Measurements from ENCODE around the gene SKOR1.

The SKOR1 gene

DNA sequence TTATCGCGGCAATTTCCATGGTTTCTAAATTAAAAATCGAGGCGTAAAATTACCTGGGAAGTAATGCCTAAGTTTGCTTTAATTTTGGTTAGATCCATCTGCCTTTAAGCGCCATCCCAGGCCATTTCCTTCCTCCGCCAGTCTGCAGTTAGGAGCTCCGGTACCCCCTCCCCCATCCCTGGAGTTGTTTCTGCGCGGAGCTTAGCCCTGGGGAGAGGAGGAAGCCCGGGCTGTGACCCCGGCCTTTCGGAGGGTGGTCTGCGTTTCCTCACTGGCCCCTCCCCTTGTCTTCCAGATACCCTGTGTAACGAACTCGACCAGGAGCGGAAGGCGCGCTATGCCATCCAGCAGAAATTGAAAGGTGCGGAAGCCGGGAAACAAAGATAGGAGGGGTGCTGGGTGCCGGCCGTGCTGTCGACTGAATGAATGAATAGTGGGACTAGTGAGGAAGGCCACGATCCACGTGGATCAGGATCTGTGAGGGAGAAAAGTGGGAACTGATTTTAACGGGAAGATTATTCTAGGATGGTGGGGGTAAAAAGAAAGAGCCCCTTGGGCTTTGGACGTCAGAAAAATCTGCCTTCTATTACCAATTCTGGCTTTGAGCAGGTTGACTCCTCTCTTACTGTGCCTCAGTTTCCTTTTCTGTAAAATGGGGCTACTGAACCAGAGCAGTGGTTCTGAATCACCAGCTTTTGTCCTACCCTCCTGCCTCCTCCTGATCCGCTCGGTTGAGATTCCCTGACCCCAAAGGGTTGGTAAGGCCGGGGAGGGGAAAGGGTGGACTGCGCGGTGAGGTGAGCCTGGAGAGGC lies 7.8 kb downstream of the SKOR1 start:
- no peak for DNase-seq

DNA sequence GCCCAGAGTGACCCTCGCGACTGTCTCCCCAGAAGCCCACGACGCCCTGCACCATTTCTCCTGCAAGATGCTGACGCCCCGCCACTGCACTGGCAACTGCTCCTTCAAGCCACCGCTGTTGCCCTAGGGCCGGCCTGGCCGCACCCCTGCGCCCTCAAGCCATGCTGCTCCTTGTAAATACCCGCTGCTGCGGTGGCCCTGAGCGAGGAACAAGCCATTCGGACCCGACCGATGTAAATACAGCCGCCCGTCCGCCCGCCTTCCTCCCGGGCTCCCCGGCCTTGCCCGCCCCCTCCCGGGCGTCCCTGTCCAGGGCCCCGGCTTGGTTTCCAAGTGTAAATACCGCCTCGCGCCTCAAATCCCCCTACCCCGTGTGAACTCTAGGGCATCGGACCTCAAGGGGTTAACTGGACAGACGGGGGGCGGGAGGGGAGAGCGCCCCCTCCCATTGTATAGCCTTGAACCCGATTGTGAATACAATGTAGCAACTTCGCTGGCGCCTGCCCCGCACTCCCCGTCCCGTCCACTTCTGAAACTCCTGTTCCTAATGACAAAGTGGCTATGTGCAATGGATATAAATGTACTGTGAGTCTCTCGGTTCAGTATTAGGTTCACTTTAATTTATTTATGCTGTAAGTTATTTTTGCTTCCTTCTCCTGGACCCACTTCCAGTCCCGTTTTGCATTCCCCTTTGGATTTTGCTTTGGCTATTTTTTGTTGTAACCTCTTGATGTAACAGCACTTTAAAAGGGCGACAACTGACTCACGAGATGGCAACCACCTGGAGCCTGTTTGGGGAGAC lies 8.6 kb downstream of the SKOR1 start:
- DNase-seq: no peak

DNA sequence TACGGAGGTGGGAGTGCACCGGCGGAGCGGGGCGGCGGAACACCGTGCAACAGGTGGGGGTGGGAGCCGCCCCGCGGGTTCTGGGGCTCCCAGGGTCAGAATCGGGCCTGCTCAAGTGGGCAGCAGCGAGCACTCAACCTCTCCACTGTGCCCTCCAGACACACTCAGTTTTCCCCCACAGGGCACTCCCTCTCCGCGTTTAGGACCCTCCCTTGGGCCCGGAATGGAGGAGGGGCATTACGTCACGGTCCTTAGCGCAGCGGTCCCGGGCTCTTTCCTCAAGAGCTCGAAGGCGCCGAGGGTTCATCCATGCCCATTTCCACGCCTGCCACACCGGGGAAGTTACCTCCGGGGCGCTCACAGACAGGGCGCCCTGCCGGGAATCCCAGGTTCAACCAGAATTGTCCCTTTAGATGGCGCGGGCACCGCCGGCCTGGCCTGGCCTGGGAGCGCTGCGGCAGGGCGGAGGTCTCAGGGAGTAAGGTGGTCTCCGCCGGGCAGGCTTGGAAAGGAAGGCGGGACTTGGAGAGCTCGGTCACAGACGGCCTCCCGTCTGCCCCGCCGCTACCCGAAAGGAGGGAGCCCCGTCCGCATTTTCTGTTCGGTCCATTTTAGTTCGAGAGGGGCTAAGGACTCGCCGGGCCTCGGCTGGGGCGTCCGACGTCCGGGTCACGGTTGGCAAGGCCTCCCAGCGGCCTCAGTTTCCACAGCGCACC lies 9.4 kb downstream of the SKOR1 start:
- no peak for DNase-seq

DNA sequence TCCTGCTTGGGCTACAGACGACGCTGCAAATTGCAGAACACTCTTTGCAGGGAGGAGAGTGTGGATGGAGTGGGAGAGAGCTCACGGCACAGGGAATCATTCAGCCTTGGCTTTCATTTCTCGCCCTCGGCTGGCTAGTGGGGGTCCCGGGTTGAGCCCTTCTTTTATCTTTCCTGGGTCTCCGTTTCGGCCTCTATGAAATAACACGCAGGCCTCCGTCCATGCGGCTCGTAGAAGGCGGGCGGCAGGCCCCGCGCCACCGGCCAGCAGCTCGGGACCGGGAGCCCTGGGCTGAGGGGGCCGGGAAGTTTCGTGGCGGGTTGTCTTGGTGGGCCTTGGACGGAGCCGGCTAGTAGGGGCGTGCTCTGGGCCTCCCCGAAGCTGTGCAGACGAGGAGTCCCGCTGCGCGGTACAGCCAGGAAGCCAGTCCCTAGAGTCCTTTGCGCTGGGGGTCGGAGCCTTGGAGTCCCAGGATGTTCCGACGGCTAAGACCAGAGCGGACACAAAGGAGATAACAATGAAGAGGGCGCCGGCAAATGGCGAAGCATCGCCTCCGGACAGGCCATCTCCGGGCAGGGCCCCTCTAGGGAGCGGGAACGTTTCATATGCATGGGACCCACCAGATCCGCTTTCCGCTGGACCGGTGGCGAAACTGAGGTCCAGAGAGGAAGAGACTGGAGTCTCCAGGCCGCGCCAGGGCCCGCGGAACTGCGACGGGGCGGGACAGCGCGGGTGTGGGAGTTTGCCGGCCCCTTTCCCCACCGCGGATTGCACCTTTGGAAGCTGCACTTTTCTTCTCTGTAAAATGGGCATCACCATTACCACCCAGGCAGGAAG lies 10.2 kb downstream of the SKOR1 start:
- DNase-seq: no peak

DNA sequence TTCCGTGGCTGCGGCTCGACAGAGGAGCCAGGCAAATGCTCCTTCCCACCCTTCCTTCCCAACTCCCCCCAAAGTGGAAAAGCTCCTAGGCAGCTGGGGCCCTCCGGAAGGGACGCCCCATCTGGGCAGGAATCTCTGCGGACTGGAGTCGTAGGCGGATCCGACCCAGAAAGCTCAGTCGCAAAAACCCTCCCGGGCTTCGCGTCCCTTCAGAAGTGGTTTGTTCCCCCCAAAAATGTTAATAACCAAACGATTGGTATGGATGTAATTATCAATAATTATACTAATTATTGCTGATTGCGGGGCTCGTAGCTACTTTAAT lies 10.8 kb downstream of the SKOR1 start:
- DNase-seq: no peak

DNA sequence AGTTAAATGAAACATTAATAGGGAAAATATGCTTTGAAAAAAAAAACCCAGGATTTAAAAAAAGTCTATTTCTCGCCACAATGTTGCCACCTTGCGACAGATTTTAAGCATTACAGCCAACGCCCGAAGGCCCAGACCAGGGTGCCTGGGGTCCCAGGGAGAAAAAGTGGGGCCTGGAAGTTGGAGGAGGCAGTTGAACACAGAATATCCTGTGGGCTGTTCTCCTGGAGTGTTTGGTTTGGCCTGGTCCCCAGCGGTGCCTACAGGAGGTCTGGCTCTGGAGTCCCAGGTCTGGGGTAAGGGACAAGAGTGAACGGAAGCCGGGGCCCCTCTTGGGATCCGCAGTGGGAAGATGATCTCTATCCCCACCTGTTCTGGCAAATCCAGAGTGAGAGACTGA lies 11.2 kb downstream of the SKOR1 start:
- DNase-seq: no peak

DNA sequence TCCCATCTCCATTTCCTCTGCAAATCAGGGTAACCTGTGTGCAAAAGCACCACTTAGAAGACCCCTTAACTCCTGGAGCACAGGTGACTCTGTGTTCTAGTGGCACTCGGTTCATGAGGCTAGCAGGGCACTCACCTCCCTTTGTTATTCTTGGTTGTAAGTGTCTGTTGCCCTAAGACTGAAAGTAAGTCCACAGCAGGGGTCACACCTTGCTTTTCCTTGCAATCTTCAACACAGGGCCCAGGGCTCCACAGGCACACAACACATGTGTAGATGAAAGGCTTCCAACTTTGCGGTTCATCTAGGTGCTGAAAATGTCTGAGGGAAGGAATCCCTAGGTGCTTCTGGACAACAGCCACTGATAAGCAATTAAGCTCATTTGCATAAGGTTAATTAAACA lies 11.6 kb downstream of the SKOR1 start:
- DNase-seq: no peak

DNA sequence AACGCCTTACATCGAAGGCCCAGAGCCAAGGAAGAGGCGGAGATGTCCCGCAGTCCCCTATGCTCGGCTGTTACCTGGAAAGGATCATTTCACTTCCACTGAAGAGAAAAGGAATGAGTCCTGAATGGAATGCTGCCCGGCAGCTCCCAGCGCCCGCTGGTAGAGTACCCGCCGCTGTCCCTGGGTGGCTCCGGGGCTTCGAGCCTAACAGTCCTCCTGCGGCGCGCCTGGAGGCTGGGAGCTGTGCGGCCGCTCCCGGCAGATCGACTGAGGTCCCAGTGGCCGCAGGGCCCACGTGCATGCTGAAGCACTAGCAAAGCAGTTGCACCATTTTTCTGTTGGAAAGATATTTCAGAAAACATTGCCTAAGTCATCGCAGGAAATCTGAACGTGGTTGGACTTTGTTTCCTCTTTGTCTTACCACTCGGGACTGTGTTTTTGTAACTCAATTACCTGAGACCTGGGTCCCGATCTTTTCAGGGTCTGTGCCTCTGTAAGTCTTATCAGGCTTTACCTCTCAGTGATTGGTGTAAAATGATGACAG lies 13.6 kb downstream of the SKOR1 start:
- no peak for DNase-seq

DNA sequence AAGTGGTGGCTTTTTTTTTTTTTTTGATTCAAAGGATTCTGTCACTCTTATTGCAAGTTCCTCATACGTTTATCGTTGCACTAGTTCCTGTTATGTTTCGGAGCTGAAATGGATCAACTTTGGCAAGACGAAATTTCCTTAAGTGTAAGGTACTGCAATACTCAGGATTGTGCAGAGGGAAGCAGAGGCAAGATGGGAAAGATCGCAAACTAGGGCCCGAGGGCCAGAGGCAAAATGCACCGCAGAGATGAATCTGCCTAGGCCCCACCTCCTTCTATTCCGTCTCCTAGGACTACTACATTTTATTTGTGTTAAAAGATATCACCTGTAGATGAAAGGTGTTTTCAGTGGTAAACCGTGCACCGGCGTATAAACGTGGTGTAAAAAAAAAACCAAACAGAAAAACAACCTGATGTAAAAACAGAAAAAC lies 14.2 kb downstream of the SKOR1 start:
- no peak for DNase-seq

DNA sequence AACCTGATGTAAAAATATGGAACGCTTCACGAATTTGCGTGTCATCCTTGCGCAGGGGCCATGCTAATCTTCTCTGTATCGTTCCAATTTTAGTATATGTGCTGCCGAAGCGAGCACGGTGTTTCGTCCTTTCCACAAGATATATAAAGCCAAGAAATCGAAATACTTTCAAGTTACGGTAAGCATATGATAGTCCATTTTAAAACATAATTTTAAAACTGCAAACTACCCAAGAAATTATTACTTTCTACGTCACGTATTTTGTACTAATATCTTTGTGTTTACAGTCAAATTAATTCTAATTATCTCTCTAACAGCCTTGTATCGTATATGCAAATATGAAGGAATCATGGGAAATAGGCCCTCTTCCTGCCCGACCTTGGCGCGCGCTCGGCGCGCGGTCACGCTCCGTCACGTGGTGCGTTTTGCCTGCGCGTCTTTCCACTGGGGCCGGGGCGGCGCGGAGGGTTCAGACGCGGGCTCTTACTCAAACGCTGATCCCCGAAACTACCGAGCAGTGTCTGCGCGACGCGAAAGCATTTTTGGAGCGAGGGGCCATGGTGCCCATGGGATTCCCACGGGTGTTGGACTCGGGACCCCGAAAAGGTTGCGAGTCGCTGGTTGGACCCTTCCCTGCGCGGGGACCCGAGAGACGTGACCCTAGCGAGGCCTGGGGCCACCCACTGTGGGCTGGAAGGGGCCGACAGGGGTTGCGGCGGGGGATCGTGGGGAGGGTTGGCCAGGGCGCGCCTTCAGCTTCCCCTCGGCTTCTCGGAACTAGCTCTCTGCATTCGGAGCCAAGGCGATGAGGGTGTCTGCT lies 14.8 kb downstream of the SKOR1 start, which contains the start of gene RNU6-1:
RNU6-1 (minus strand) TSS at position 117 of the 820 bp plus-strand sequence.
- peak; percentile 44 for DNase-seq

DNA sequence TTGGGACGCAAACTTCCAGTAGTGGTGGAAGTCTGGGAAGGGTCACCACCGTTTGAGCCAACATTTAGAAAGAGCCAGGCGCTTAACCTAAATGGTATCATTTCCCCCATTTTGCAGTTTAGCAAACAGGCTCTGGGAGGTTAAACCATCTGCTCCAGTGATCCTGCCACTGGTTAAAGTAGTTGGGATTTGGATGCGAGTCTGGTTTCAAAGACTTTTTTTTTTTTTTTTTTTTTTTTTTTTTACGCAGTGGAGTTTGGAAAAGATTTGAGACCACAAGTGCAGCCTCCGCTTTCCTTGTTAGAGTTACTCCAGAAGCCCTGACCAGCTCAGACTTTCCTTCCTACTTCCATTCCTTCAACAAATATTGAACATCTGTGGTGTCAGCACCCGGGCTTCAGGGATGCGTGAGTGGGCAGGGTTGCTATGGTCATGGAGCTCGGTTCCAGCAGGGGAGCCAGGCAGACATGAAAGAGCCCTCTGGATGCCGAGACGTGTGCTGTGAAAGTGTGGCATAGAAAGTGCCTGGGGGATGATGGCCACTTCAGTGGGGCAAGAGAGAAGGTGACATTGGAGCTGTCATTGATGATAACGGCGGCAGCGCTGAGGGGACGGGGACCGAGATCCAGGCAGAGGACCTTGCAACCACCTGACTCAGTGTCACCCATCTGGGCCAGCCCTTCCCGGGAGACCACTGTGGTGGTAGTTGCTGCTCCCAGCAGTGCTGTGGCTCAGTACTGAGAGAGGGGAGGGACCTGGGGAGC lies 15.6 kb downstream of the SKOR1 start:
- no peak for DNase-seq

DNA sequence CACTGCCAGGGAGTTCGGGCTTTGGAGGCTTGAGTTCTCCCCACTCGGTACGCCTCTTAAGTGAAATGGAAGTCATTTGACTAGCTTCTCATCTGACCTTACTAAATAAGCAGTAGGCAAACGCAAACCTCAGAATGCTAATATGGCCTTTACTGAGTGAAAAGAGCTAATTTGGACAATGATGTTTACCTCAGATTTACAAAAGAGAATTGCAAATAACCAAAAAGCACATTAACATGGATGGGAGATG lies 16.1 kb downstream of the SKOR1 start:
- no peak for DNase-seq

DNA sequence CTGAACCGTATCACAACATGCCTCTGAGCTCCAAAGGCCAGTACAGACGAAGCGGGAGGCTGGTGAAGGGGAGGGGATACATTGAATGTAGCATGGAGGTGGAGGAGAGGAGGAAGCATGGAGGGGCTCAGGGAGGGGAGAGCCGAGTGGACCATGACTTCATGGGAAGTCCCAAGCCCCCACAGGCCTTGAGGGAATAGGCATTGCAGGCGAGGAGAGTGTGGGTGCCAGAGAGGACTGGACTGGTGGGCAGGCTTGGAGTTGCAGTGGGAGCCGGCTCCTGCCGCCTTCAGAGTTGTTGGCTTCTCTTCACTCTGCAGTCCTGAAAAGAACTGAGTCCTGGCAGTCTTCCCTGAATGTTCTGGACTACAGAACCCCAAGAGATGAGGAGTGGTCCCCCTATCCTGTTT lies 17.8 kb downstream of the SKOR1 start:
- no peak for DNase-seq

DNA sequence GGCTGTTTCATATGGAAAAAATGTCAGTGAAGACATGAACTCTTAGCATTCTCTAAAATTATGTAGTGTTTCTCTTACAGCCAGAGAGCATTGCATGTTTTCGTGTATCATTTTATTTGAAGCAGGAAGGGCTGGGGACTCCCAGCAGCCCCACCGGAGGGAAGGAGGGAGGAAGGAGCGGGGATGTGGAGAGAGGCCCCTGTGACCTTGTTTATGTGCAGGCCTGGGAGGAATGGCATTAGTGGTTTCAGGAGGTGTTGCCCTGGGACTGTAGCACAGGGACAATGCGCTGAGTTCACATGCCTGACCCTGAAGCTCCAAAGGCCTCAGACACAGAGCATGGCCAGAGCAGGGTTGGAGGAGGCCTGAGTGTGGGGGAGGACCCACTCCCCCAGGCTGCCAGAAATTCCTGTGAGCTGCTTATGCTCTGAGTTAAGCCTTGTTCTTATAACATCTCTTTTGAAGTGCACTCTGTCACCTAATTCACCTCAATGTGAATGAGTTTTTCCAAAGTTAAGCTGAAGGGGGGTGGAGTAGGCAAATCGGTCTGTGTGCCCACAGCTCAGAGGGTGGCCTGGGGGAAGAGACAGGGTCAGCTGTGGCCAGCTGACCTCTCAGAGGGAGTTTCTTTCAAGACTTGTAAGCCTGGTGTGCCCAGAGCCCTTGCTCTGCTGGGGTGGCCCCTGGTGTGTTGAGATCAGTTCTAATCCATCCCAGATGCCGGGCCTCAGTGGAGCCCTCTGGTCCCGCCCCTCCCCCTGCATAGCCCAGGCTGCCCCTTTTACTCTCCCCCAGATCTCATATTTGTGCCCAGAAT lies 18.5 kb downstream of the SKOR1 start:
- DNase-seq: no peak

DNA sequence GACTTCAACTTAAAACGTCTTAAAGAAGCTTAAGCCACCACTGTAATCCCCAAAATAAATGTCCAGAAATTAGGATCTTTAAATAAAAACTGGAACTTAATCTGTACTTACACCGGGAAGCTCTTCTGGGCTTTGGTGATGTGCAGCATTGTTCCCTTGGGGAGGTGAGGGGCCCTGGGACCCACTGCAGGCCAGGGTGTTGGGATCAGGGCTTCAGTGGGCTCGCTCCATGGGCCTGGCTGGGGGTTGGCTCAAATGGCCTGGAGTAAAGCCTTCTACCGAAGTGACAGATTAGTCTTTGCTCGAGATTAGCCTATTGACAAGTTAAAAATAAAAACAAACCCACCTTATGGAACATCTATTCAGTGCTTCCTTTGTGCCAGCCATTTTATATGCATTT lies 20.7 kb downstream of the SKOR1 start:
- DNase-seq: no peak

DNA sequence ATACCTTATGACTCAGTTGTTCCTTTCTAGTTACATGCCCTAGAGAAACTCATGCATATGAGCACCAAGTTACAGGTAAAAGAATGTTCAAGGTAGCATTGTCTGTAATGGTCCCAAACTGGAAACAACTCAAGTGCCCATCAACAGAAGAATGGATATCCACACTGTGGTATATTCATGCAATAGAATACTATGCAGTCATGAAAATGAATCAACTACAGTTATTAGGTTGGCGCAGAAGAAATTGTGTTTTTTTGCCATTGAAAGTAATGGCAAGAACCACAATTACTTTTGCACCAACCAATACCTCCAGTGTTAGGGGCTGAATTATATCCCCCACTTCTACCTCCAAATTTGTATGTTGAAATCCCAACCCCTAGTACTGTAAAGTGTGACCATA lies 24.2 kb downstream of the SKOR1 start:
- DNase-seq: no peak

DNA sequence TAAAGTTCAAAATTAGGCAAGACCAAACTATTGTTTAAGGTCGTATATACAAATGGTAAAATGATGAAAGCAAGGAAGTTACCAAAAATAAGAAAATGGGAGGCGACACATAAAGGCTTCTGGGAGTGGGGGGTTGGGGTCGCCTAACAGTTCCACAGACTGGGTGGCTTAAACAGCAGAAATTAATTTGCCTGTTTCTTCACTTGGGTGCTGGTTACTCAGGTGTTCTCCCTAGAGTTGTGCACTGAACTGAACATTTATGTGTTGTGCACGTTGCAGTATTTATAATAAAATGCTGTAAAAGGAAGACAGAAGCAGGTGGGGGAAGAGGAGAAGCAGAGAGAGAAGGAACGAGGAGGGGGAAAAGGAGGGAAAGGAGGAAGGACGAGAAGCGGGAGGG lies 25.0 kb downstream of the SKOR1 start:
- no peak for DNase-seq

DNA sequence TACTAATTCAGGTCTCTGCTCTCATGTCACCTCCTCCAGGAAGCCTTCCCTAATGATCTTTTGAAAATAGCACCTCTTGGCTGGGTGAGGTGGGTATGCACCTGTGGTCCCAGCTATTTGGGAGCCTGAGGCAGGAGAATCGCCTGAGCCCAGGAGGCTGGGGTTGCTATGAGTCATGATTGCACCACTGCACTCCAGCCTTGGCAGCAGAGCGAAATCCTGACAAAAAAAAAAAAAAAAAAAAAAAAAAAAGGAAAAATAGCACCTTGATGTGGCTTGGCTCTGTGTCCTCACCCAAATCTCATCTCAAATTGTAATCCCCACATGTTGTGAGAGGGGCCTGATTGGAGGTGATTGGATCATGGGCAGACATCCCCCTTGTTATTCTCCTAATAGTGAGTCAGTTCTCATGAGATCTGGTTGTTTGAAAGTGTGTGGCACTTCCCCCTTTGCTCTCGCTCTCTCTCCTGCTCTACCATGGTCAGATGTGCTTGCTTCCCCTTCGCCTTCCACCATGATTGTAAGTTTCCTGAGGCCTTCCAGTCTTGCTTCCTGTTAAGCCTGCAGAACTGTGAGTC lies 25.8 kb downstream of the SKOR1 start:
- DNase-seq: no peak

DNA sequence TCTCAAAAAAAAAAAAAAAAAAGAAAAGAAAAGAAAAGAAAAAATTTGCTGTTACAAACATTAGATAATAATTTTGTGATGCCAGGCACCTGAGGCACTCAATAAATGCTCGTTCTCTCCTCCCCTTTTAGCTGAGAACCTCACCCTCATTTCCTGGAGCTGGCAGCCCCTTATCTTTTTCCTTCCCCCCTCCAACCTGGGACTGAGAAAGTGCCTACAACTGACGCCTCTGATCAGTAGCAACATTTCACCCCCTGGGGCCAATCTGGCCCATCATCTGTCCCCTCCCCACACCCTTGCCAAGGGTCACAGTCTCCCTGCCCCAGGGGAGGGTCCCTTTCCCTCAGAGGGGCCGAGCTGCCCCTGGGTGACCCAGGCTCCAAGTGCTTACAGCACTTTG lies 27.1 kb downstream of the SKOR1 start:
- DNase-seq: no peak

DNA sequence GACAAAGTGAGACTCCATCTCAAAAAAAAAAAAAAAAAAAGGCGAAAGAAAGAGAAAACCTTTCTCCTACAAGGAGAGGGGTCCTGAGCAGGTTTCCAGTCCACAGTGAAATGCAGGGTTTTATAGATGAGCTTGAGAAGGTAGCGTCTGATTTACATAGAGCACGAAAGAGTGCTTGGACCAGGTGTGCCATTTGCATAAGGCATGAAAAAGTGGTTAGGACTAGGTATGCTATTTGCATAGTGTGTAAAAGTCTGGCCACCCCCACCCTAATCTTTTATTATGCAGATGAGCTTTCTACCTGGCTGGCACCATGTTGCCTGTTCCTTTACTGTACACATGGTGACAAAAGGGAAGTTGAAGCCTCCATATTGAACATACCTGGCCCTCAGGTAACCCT lies 28.1 kb downstream of the SKOR1 start:
- DNase-seq: no peak

Measured in NCI-H2107 (cell line).